IPS DF 4.7 (cell line): ENCODE results near the gene TLR9.

ENCODE experiments used
- DNase-seq: peaks from one replicate; pipeline ENCODE4 v3.0.0-alpha.2; 2013; ENCODE audit warnings: low spot score; ENCODE audit errors: extremely low read depth

TLR9 gene

DNA sequence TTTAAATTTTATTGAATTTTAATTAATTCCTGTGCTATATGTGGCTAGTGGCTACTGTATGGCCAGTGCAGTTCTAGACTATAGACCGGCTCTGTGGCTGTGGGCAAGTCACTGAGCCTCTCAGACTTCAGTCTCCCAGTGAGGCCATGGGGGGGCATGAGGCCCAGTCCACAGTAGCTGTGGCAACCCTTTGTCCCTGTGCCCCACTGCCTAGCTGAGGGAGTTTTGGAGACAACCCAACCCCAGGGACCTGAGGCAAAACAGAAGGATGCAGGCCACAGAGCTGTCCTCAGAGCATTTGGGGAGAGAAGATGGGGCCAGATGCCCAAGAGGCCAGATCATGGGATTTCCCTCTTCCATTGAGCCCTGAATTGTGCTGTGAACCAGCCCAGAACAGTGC is 52.3 kb downstream of the TLR9 start:
- DNase-seq = no peak

DNA sequence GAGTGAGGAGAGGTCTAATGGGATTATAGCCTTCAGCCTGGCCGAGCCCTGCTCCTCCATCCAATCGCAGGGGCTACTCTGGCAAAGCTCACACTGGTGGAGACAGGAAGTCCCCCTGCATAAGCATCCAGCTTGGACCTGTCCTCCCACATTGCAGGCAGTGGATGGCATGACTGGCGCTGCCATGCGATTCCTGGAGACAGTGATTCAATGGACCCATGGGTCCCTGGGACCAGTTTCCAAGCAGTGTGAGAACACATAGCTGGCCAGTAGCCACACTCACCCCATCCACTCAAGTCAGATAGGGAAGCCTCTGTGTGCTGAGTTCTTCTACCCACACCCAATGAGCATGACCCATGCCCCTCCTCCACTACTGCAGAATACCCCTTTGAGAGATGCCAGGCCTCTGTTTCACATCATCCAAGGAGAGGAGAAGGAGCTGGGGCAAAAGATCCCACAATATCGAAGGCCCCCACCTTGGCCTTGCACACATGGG is 53.1 kb downstream of the TLR9 start:
- no peak for DNase-seq

DNA sequence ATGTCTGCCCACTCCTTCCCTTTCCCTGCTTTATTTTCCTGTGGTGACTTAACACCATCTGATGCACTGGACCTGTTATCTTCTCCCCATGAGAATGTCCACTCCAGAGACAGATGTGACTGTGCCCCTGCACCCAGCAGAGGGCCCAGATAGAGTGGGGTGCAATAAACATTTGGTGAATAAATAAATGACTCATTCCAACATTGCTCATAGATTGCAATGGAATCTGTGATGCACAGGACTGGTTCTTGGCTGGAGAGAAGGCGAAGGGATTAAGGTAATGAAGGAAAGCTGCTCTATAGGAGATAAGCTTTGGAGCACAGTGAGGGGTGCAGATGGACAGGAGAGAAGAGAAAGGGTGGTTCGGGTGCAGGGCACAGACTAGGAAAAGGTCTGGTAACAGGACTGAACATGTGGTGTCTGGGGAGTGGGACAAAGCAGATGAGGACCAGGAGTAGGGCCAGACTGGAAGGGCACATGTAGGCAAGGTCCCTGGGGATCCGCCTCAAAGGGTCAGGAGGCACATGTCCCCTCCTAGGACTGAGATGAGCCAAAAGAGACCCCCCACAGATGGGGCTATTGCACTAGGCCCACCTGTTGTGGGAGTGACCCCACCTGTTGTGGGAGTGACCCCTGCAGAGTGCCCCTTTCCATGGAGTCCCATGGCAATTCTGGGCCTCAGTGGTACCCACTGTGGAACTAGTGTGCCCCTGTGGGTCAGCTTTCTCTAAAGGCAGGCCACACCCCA is 53.8 kb downstream of the TLR9 start:
- DNase-seq = no peak
